GM10248 (cell line): ENCODE results near the gene SLC4A1.
A peak's percentile ranks its signal among the peaks of the same experiment; 100 is the strongest.

Experiments
- CTCF ChIA-PET: fragments of 300-600 bp; sonication (Branson Sonifier 250); formaldehyde crosslinking; extraction: SDS; loops from one replicate; lab custom pipeline; 2021; ENCODE audit warnings: antibody characterized with exemption; lab: Yijun Ruan, JAX
- POLR2A ChIA-PET: fragments of 350-650 bp; sonication (Branson Sonifier 250); formaldehyde crosslinking; extraction: SDS; loops from one replicate; lab custom pipeline; 2020; ENCODE audit warnings: antibody characterized with exemption; lab: Yijun Ruan, JAX
- DNase-seq: peaks from one replicate; pipeline ENCODE4 v3.0.0; 2012; ENCODE audit errors: extremely low spot score
- CTCF ChIP-seq: IDR thresholded peaks from 2 replicates; pipeline ENCODE4 v1.5.1; 2012; ENCODE audit warnings: mild to moderate bottlenecking, low read depth; ENCODE audit errors: extremely low read depth, missing control alignments, control extremely low read depth

Gene SLC4A1

GRCh38 chr17:44211281-44212265 lies 56.4 kb downstream of the SLC4A1 start:
- no peak for DNase-seq
- ChIA-PET POLR2A (no interaction called here), CTCF (interaction anchor here (0.9 to 15.0 kb wide), 26 partner anchors 8 to 311 kb away, joined by 3 to 234 read pairs (median 12); partner anchors contain the start of genes ATXN7L3, FAM171A2, GRN and SLC25A39)
- TF ChIP-seq CTCF, result no peak

GRCh38 chr17:44210342-44211192 lies 57.4 kb downstream of the SLC4A1 start:
- CTCF ChIA-PET, result interaction anchor here (0.8 to 15.0 kb wide), 56 partner anchors 9 to 940 kb away, joined by 3 to 234 read pairs (median 6); partner anchors contain the start of genes ATXN7L3, FAM171A2, GRN and SLC25A39
- peak; percentile 91 for DNase-seq
- POLR2A ChIA-PET, result interaction anchor here (0.9 to 1.4 kb wide), 5 partner anchors 10 to 134 kb away, joined by 3 to 5 read pairs (median 3); partner anchors contain the start of genes GRN and TMUB2
- peak; percentile 100 for TF ChIP-seq CTCF

- TF ChIP-seq CTCF, result no peak
- peak; percentile 52 for DNase-seq
- POLR2A ChIA-PET, result interaction anchor here (0.5 to 1.4 kb wide), 6 partner anchors 9 to 135 kb away, joined by 3 to 5 read pairs (median 3); partner anchors contain the start of genes GRN and TMUB2
- CTCF ChIA-PET, result interaction anchor here (0.7 to 15.0 kb wide), 58 partner anchors 10 to 940 kb away, joined by 3 to 234 read pairs (median 5); partner anchors contain the start of genes ATXN7L3, FAM171A2, GRN and SLC25A39
These were observed 58.1 kb downstream of the SLC4A1 start for GRCh38 chr17:44209786-44210341.

GRCh38 chr17:44207743-44208142 lies 60.2 kb downstream of the SLC4A1 start:
- ChIA-PET CTCF (interaction anchor here (0.6 to 15.0 kb wide), 5 partner anchors 12 to 156 kb away, joined by 3 to 234 read pairs (median 7); partner anchors contain the start of genes FAM171A2, GRN and UBTF), POLR2A (no interaction called here)
- no peak for DNase-seq
- TF ChIP-seq CTCF, result no peak

GRCh38 chr17:44207319-44207718 lies 60.6 kb downstream of the SLC4A1 start:
- CTCF ChIA-PET, result interaction anchor here (0.6 to 5.8 kb wide), 4 partner anchors 13 to 156 kb away, joined by 3 to 54 read pairs (median 6); partner anchors contain the start of genes FAM171A2, GRN and UBTF

More at GRCh38 chr17:44207319-44207718, 60.6 kb downstream of the SLC4A1 start:
- POLR2A ChIA-PET, result no interaction called here
- DNase-seq, result no peak
- no peak for TF ChIP-seq CTCF
